Activated naive CD4-positive, alpha-beta T cell treated with Interleukin-2 at 50 U/mL for 16 hours (primary cell): Measurements from ENCODE around the gene ENAH.

Experiments
- DNase-seq: peaks from one replicate; pipeline ENCODE4 v3.0.0-alpha.2; 2020

Gene ENAH

DNA sequence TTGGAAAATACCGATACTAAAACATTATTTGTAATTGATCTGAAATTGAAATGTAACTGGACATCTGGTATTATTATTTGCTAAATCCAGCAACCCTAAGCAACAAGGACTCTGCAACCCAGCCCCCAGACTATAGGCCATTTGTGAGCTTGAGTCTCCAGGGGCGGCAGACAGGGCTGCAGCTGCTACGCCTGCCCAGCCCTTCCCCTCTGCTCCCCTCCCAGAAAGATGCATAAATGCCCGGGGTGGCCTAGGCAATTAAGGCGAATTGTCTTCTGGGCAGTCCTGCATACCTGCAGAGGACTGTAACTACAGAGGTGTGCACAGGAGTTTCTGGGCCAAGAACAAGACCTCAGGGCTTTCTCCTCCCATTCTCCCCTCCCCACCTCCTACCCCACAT lies 183.9 kb downstream of the ENAH start:
- DNase-seq, result no peak

GRCh38 chr1:225468270-225469020 lies 184.5 kb downstream of the ENAH start:
- DNase-seq, result peak; percentile 31

- DNase-seq, result peak; percentile 80
Observed at GRCh38 chr1:225467193-225468020, 185.5 kb downstream of the ENAH start.

DNA sequence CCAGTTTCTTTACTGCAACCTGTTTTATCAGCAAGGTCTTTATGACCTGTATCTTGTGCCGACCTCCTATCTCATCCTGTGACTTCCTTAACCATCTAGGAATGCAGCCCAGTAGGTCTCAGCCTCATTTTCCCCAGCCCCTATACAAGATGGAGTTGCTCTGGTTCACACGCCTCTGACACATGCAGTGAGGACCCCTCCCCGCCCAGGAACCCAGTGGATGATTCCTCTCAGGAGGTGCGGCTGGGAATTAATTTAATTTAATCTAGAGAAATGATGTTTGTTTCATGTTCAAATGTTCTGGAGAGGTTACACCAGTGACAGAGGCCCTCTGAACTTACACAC lies 186.1 kb downstream of the ENAH start:
- DNase-seq, result no peak

- DNase-seq, result no peak
Observed at GRCh38 chr1:225465793-225466517, 187.0 kb downstream of the ENAH start.

DNA sequence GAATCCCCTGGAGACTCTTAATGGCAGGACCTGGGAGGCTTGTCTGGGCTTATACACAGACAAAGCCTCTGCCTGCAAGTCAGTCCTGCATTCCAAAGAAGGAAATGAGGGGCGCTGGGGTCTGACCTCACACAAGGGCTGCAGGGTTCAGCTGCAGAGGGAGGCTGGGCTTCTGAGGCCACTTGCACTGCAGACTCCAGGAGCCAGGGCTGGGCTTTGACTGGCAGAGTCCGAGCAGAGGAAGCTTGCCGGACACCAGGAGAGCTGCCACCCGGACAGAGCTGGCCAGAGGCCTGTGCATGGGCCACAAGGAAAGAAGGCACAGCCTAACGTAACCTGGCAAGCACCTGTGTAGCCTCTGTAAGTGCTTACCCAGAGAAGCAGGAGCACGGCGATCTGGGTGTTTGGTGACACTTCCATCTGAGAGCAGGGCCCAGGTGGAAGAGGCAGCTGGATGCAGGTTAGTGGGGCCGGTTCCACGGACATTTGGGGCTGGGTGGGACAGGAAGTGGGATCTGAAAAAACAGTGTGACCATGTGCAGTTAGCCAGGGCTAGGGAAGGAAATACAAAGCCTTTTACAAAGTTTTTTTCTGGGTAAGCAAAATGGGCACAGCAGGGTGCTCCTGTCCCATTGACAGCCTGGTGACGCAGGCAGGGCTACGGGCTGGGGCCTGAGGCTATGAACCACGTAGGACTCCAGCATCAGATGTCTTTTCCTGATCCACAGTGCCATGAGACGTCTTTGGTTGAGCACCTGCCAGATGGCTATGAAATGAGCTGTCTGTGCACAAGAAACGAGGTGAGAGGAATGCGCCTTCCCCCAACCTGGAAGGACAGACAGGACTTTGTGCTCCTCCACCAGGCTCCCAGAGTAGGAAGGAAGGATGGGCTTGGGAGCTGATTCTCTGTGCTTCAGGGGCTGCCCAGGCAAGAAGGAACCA lies 187.8 kb downstream of the ENAH start:
- no peak for DNase-seq

- DNase-seq, result no peak
Observed at GRCh38 chr1:225462714-225463574, 190.0 kb downstream of the ENAH start.

DNA sequence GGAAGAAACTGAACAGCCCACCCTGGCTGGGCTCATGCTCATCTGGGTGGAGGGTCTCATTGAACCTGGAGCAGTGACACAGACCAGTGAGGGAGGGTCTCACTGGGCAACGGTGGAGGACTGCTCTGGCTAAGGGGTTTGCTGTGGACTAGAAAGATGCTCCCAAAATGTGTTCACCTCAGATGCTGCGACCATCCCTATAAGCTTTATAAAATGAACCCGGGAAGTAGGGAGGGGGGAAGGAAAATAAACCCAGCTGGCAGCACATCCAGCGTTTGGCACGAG lies 190.6 kb downstream of the ENAH start:
- no peak for DNase-seq

DNA sequence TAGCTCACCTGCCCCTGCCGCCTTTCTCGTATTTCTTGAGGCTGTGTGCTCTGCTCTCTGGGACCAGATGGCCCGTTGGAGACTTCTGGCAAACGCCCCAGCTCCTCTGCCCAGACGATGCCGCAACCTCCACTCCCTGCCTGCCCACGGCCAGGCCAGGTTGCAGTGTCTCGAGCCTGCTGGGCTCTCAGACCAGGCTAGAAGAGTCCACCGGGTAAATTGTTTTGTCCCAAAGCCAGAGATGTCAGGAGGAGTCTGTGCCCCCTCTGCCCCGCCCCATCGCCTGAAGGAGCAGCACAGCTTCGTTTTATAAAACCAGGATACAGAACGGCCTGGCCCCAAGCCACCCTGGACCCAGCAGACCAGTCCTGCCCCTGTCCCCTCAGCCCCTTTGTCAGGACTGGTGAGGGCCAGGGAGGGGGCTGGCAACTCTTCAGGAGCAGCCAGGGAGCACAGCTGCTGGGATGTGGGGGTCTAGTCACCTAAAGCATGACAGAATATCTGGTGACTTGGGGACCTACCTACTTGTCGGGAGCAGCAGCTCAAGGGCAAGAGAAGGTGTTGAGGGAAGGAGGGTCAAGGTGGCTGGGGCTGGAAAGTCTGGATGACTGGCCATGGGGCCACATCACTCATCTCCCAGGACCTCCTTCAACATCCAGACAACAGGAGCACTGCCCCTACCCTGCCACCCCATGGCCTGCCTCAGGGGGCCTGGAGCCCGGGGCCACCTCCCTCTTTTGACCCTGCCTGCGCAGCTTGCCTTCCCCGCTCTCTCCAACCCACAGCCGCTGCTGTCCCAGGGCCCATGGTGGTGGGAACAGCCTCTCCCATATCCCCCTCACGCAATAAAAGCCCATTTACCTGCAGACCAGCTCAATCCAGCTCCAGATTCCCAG lies 191.1 kb downstream of the ENAH start:
- no peak for DNase-seq

DNA sequence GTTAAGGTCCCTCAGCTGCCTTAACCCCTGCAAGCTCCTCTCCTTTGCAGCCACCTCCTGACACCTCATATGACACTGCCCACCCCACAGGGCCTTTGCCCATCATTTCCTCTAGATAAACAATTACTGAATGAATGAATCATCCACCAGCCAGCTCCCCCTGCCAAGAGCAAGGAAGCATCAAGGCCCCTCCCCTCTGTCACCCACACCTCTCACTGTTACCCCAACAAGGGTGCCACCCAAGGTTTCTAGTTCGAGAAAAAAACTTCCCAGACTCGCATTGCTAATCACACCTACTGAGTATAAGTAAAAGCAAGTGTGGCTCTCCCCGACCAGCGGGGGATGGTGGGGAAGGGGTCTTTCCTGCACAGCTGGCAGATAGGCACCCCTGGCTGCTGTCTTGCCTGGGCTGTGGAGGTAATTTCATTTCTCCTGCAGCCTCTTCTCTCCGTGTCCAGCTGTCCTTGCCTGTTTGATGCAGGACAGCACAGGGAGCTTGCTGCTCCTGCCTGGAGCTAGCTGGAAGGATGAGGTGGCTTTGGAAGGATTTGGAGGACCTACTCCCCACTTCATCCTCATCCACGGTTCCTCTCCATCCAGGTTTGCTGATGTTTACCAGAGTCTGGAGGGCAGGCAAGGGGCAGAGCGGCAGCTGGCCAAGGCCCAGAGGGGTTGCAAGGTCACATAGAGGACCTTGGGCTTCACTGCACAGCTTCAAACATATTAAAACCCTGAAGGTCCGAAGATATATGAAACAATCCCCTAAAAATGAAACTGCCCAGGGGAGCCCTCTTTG lies 192.0 kb downstream of the ENAH start:
- DNase-seq, result peak; percentile 72

DNA sequence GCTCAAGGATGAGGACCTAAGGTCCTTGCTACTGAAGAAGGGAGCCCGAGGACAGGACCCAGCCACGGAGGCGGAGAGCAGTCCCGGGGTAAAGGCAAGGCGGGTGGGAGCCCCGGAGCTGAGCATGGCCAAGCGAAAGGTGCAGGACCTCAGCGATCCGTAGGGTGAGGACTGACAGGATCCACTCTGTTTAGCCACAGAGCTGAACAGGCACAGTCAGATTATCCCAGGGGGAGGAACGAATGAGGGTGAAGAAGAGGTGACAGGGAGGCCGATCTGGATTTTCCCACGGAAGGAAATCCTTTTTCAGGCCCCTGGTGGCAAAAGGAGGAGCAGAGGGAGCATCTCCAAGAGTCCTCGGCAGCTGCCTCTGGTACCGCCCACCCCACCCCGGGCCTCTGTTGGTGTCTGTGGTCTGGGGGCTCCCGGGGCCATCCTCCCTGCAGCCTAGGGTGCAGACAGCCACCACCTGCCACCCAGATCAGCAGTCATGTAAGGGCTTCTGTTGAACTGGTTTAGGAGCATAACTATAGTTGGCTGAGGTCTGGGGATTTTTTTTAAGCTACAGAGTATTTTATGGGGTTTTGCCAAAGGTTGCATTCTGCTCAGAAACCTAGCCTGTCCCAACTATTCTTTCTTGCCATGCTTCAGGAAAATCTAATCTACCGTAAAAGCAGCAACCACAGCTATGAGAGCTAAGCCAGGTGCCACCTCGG lies 192.7 kb downstream of the ENAH start:
- DNase-seq, result no peak

DNA sequence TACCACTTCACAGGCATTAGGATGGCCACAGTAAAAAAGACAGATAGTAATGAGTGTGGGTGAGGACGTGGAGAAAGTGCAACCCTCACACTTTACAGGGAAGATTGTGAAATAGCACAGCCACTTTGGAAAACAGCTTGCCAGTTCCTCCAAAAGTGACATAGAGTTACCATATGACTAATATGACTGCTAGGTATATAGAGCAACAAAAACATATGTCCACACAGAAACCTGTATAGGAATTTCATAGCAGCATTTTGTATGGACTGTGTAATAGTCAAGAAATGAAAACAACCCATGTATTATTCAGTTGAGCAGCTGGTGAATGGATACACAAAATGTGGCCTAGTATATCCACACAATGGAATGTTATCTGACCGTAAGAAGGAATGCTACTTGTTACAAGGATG lies 194.7 kb downstream of the ENAH start:
- no peak for DNase-seq

- DNase-seq, result peak; percentile 88
Observed at GRCh38 chr1:225454733-225455132, 198.2 kb downstream of the ENAH start.

DNA sequence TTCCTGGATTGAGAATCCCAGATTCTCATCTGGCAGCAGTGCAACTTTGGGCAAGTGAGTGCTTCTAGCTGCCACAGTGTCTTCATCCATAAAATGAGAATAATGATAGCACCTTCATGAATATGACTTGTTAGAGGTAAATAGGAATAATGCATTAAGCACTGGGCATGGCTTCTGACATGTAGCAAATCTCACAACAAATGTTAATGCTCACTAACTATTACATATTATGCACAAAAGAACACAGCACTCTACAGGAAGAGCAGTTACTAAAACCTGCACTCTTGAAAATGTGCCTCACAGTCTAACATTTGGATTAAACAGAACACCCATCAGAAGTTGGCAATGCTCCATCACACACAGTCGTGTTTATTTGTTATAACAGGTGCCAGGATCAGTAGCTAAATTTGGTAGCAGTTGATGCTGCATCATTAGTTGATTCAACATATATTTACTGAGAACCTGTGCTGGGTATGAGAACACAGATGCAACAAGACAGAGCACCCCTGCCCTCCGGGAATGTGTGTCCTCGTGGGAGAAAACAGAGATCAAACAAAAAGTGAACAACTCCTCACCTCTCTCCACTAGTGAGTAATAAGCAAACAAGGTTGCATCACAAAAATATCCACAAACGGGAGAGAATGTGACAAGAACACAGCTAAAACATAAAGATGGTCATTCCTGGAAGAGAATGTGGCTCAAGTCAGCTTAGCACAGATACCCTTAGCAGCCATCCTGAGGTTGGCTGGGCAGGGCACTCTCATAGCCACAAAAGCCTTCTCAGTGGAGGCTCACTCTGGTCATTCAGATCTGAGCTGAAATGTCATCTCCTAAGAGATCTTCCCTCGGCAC lies 198.9 kb downstream of the ENAH start:
- no peak for DNase-seq

DNA sequence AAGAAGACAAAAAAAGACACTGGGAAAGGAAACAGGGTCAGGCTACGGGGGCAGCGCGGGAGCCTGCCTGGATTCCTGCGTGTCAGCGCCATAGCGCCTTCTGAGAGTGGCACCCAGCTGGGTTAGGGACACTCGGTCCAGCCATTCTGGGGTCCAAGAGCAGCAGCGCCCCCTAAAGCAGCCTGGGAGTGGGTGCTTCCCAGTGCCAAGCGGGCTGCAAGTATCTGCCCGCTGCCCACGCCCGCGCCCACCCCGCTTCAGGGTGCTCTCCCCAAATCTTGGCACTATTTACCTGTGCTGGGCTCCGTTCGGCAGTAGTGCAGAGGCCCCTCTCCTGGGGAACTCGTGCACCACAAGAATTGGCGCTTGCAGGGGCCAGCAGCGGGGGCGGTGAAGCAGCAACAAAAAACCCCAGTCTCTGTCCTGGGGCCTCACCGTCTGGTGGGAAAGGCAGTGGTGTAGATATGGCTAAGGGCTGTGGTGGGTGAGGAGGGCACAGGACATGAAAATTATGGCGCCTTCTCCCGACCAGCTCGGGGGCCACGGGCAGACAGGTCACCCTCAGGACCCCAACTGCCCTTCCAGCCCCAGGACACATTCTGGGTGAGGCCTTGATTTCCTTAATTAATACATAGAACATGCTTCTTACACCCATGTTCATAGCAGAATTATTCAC lies 200.9 kb downstream of the ENAH start:
- no peak for DNase-seq

DNA sequence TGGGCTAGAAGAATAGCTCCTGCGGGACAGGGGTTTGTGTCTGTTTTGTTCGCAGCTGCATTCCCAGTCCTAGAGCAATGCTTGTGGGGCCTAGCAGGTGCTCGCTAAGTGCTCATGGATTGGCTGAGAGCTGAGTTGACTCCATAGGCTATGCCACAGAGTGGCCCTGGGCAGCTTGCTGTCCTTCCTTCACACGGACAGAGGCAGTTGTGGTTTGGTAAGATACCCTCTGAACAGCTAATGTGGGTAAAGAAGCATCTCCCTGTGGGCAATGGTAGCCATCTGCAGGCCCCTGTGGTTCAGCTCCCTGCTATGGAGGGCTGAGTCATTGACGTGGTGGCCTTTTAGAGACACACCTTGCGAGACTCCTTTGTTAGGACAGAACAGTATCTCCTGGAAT lies 201.6 kb downstream of the ENAH start:
- no peak for DNase-seq

DNA sequence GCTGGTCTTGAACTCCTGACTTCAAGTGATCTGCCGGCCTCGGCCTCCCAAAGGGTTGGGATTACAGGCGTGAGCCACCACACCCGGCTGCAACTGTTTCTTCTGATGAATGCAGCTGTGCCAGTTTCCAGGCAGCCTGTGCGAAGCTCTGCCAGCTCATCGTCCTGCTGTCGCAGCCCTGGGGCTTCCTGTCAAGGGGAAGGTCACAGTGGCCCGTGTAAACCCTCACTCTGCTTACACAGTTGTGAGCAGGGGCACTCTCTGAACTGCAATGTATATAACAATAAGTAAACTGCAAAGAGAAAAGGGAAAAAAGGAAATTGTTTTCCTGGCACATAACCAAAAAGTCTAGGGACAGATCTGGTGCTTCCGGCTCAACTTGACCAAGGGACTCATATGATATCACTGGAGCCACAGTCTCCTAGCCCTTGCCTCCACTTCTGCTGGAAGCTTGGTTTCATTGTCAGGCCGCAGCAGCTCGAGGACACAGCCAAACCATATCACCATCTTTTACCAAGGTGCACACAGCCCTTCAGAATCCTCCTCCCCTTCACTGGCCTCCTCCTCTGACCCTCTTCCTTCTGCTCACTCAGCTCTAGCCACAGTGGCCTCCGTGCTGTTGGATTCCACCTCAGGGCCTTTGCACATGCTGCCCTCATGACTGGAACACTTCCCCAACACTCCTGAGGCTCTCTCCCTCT lies 202.3 kb downstream of the ENAH start:
- DNase-seq, result no peak
